NCI-H2029 (cell line): ENCODE measurements around the gene SALL4.
"Not testable (repeated sequence)": the region's sequence is repeated elsewhere in the genome, so short reads cannot be mapped to it uniquely, and the experiment has no call there.

ENCODE experiments used
- DNase-seq: peaks from one replicate; lab custom pipeline; 2025; lab: John Stamatoyannopoulos, UW

SALL4 gene

GRCh38 chr20:51763965-51764602, 38.2 kb downstream of the SALL4 start:
- no peak for DNase-seq

- peak; percentile 73 for DNase-seq
Measured at GRCh38 chr20:51760905-51761546, 41.3 kb downstream of the SALL4 start.

GRCh38 chr20:51759769-51760510, 42.4 kb downstream of the SALL4 start:
- no peak for DNase-seq

GRCh38 chr20:51758978-51759544, 43.3 kb downstream of the SALL4 start:
- no peak for DNase-seq

- DNase-seq = no peak
Measured at GRCh38 chr20:51757226-51757625, 45.1 kb downstream of the SALL4 start.

GRCh38 chr20:51756653-51757052, 45.7 kb downstream of the SALL4 start:
- no peak for DNase-seq

- DNase-seq = not testable (repeated sequence)
Measured at GRCh38 chr20:51753220-51753619, 49.1 kb downstream of the SALL4 start.

- DNase-seq = no peak
Measured at GRCh38 chr20:51752343-51752951, 49.9 kb downstream of the SALL4 start.

- DNase-seq = no peak
Measured at GRCh38 chr20:51750770-51751388, 51.4 kb downstream of the SALL4 start.

- peak; percentile 92 for DNase-seq
Measured at GRCh38 chr20:51750037-51750769, 52.1 kb downstream of the SALL4 start.

- no peak for DNase-seq
Measured at GRCh38 chr20:51749674-51750036, 52.7 kb downstream of the SALL4 start.

GRCh38 chr20:51747182-51747911, 55.0 kb downstream of the SALL4 start:
- no peak for DNase-seq

GRCh38 chr20:51745804-51746203, 56.5 kb downstream of the SALL4 start:
- DNase-seq = no peak

- no peak for DNase-seq
Measured at GRCh38 chr20:51740838-51741237, 61.5 kb downstream of the SALL4 start.

- not testable (repeated sequence) for DNase-seq
Measured at GRCh38 chr20:51740308-51740707, 62.0 kb downstream of the SALL4 start.

- no peak for DNase-seq
Measured at GRCh38 chr20:51739722-51740249, 62.5 kb downstream of the SALL4 start.

GRCh38 chr20:51738877-51739447, 63.4 kb downstream of the SALL4 start:
- no peak for DNase-seq

- not testable (repeated sequence) for DNase-seq
Measured at GRCh38 chr20:51738261-51738660, 64.1 kb downstream of the SALL4 start.

- DNase-seq = no peak
Measured at GRCh38 chr20:51736947-51737346, 65.4 kb downstream of the SALL4 start.
